GM19455 (cell line): ENCODE measurements around the gene NR1H2.
"Not testable (repeated sequence)": the region's sequence is repeated elsewhere in the genome, so short reads cannot be mapped to it uniquely, and the experiment has no call there.

Source experiments
- ATAC-seq: cut with Tn5 transposase; IDR thresholded peaks from one replicate; pipeline ENCODE4 v1.9.1; 2021; ENCODE audit not compliant: unreplicated experiment

The NR1H2 gene

GRCh38 chr19:50376166-50377050 lies at the start of gene NR1H2:
Gene NR1H2 (plus strand): TSS chr19:50376457. CDS start chr19:50377606, 1,149 bp downstream.
- ATAC-seq, result peak; percentile 79

DNA sequence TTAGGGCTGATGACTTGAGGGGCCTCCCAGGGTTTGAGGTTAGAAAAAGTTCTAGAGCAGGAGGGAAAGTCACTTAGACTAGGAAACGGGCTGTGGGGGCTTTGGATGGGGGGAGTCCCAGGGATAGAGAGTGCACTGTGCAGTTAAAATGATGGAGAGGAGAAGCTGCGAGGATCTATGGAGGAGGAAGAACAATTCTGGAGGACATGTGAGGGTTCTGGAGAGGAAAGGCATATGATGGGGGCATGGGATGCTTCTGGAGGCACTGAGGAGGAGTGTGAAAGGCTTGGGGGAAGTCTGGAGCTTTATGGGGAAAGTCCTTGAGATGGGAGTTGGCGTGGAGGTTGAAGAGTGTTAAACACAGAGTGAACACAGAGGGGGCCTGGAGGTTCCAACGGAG lies 49.2 kb upstream of the NR1H2 start:
- no peak for ATAC-seq

DNA sequence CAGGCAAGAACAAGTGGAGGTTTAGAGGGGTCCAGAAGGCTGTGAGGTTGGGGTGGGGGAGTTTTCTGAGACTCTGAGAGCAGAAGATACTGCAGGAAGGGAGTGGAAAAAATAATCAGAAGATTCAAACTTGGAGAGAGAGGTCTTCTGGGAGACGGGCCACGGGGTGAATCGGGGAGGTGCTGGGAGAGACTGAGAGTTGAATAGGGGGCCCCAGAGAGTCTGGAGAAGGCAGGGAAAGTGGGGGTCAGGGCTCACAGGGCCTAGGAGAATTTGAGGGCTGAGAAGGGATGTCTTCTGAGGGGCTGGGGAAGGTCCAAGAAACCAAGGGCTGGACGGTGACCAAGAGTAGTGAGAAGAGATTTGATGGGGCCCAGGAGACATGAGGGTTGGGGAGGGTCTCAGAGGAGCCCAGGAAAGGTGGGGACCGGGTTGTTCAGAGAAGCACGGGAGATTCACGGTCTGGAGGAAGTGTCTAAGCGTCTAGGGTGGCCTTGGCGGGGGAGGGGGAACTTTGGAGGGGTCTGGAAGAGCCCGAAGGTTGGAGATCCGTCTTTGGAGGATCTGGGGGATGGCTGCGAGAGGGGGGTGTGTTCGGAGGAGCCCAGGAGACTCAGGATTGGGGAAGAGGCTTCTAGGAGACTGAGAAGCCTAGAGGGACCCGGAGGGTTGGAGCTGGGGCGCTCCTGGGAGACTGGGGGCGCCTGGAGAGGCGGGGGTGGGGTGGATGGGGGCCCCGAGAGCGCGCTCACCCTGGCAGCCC lies 48.6 kb upstream of the NR1H2 start:
- no peak for ATAC-seq

GRCh38 chr19:50328224-50328872 lies 47.9 kb upstream of the NR1H2 start:
- ATAC-seq, result no peak

- peak; percentile 5 for ATAC-seq
Observed at GRCh38 chr19:50328873-50329145, 47.4 kb upstream of the NR1H2 start.

DNA sequence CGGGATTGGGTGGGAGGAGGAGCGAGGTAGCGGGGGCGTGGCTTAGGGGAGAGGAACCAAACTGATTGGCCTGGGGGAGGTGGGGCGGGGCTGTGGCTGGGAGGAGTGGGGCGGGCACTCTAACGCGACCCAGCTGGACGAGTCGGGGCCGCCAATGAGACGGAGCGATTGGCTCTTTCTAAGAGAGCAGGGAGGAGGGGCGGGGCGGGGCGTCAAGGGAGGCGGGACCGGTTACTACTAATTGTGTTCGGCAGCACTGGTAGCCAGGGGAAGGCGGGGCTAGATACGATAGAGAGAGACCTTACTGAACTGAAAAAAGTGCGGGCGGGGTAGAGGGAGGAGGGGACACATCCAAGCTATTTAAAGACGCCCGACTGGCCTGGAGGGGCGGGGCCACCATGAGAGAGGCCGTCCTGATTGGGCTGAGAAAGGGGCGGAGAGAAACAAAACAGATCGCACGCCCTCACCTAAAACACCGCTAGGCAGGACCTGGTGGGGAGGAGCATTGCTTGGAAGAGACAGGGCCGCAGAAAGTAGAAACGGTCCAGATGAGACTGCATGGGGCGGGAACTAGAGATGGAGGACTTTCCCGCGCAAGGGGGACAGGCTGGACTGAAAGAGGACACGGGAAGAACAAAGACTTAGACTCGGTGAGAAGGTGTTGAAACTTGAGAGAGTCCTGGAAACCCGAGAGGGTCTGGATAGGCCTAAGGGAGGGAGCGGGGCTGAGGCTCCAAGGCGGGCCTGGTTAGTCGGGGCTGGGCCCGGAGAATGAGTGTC lies 46.9 kb upstream of the NR1H2 start, which contains the start of gene KCNC3:
TSS of gene KCNC3 (minus strand) at position 232 of the 780 bp plus-strand sequence. CDS start 295 bp downstream, outside the sequence.
- peak; percentile 46 for ATAC-seq

- not testable (repeated sequence) for ATAC-seq
Observed at GRCh38 chr19:50329926-50330294, 46.3 kb upstream of the NR1H2 start.

DNA sequence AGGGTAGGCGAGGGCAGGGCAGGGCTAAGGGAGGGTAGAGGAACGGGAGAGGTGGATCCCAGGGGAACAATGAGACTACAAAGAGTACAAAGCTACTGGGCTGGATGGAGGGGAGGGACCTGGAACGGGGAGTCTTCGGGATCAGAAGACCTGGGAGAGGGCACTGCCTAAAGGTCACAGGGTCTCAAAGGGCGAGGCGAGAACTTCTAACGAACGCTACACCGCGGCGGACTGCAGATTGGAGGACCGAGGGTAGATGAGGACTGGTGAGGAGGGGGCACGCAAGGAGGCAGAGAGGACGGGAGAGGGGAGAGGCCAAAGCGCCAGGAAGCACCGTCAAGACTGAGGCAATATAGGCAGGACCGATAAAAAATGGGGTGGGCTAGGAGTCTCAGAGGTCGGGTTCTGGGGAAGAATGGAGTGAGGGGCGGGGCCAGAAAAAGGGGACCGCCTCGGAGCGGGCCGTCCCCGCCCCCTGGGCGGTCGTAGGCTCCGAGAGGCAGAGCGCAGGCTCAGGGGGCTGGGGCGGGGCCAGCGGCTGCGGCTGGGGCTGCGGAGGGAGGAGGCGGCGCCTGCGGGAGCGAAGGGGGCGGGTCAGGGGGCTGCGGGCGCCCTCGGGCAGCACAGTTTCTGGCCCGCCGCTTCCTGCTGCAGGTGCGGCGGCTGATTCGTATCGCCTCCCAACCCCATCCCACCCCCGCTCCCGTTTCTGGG lies 45.7 kb upstream of the NR1H2 start:
- no peak for ATAC-seq

DNA sequence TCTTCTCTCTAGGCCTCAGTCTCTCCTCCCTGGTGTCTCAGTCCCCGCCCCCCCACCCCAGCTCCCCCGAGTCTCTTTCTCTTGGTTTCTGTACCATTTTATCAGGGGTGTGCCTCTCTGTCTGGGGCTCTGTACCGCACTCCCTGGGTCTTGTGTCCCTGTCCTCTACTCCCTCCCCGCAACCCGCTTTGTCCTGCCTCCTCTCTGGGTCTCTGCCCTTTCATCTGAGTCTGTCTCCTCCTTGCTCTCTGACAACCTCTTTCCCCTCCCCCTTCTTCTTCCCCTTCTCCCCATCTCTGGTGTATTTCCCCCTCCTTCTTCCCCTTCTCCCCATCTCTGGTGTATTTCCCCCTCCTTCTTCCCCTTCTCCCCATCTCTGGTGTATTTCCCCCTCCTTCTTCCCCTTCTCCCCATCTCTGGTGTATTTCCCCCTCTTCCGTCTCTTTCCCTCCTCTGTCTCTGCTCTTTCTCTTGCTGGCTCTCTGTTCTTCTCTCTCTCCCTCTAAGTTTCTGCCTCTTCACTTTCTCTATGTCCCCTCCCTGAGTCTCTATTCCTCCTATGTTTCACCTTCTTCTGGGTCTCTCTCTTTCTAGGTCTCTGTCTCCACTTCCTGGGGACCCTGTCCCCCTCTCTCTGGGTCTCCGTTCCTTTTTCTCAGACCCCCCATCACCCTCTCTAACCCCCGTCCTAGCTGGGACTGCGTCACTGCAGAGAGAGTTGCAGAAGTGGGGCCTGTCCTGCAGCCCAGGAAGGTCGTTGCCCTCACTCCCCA lies 44.9 kb upstream of the NR1H2 start:
- ATAC-seq, result no peak

- no peak for ATAC-seq
Observed at GRCh38 chr19:50331994-50332243, 44.3 kb upstream of the NR1H2 start.

GRCh38 chr19:50332244-50333038 lies 43.8 kb upstream of the NR1H2 start:
- ATAC-seq, result no peak

DNA sequence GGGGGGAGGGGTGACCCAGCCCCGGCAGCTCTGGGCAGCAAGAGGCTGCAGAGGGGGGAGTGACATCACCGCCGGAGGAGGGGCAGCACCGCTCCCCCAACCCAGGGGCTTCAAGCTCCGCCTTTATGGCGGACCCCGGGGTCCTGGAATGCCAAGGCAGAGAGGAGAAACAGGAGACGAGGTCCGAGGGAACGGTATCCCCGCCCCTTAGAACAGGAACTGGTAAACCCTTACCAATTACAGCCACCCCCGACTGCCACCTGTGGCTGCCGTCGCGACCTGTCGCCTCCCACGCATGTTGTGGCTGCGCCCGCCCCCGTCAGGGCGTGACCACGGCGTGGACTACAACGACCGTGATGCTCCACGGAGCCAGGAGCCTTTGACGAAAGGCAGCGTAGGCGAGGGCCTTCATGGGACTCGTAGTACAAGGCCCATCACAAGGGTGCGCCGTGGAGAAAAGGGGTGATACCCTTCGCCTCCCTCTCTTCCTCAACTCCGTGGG lies 43.0 kb upstream of the NR1H2 start:
- ATAC-seq, result peak; percentile 47

GRCh38 chr19:50333737-50334617 lies 42.3 kb upstream of the NR1H2 start:
- ATAC-seq, result peak; percentile 13

- no peak for ATAC-seq
Observed at GRCh38 chr19:50334741-50335421, 41.4 kb upstream of the NR1H2 start.

- ATAC-seq, result not testable (repeated sequence)
Observed at GRCh38 chr19:50337031-50337430, 39.2 kb upstream of the NR1H2 start.

DNA sequence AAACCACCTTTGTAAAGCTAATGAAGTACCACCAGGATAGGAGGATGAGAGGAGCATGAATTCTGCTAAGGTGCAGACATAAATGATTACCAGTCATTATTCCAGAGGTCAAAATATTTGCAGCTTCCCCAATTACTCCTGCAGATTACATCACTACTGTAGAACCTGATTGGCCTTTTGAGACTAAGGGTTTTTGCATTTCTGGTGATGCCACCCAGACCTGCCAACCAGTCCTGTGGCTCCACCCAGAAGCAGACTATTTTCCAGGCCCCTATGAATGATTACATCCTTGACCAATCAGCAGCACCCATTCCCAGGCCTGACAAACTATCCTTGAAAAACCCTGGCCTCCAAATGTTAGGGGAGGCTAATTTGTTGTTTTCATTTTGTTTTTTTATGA lies 35.9 kb upstream of the NR1H2 start:
- ATAC-seq, result no peak

DNA sequence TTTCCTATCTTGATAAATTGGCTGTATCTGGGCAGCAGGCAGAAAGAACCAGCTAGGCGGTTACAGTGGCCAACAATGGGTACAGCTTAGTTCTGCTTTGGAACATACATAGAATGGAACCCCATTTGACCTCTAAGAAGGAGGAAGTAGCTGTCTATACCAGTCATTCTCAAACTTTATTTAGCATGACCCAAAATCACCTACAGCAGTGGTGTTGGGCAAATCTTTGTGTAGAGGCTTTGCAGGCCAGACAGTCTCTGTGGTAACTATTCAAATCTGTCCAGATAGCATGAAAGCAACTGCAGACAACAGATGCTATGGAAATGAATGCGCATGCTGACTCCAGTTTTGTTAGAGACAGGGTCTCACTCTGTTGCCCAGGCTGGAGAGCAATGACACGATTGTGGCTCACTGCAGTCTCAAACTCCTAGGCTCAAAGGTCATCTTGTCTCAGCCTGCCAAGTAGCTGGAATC lies 35.1 kb upstream of the NR1H2 start:
- peak; percentile 47 for ATAC-seq
